ENCODE data around the gene UNC93B1.

DNA sequence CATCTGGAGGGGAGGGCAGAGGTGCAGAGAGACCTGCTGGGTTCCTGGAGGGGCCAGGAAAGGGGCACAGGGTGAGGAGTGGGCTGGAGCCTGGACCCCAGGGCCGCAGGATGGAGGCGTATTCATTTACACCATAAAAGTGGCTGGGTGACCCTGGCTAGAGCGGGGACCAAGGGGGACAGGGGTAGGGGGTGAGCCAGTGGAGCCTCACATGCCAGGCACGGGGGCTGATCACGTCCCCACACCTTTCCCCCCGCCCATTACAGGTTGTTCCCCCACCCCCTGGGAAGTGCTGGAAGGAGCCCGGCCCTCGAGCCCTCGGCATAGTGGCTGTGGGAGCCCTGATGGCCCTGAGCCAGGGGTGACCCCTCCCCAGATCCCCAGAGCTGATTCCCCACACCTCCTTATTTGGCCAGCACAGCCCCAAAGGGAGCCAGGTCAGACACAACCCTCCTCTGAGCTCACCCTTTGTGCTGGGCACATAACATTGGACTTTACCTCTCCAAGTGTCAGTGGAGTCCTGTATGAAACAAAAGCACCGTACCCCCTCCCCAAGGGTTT is 35.7 kb upstream of the UNC93B1 start:
- TF ChIP-seq EZH2 (IDR thresholded peaks at IDR 0.05; ENCODE audit: low read length) (no peak), CTCF (optimal IDR thresholded peaks at IDR 0.05 in 1 of 3, IDR thresholded peaks at IDR 0.05 in 1 of 3, conservative IDR thresholded peaks at IDR 0.05 in 1 of 3; ENCODE audit: extremely low read depth in 1 of 3, insufficient read depth in 2 of 3, low read length in 3 of 3) (no peak)

All from keratinocyte (primary cell).